Measurements from ENCODE around the gene MUC5AC.

MUC5AC gene

GRCh38 chr11:1232883-1233321, 75.1 kb downstream of the MUC5AC start:
- ChIA-PET POLR2A (no interaction called here), CTCF (no interaction called here)
- H3K4me3 ChIP-seq (ENCODE audit: low read depth, low read length) = no peak overlapping the region
- no peak for DNase-seq (ENCODE audit: low read depth, low spot score)
- no peak for TF ChIP-seq CTCF (IDR thresholded peaks at IDR 0.05; ENCODE audit: insufficient read depth, low read length, missing control alignments)

GRCh38 chr11:1233351-1234053, 75.7 kb downstream of the MUC5AC start:
- TF ChIP-seq CTCF (IDR thresholded peaks at IDR 0.05; ENCODE audit: insufficient read depth, low read length, missing control alignments) = no peak
- ChIA-PET POLR2A (no interaction called here), CTCF (no interaction called here)
- no peak overlapping the region for H3K4me3 ChIP-seq (ENCODE audit: low read depth, low read length)
- DNase-seq (ENCODE audit: low read depth, low spot score) = no peak

GRCh38 chr11:1234054-1234720, 76.4 kb downstream of the MUC5AC start:
- DNase-seq (ENCODE audit: low read depth, low spot score) = no peak
- TF ChIP-seq CTCF (IDR thresholded peaks at IDR 0.05; ENCODE audit: insufficient read depth, low read length, missing control alignments) = no peak
- POLR2A ChIA-PET = no interaction called here
- H3K4me3 ChIP-seq (ENCODE audit: low read depth, low read length) = no peak overlapping the region
- CTCF ChIA-PET = no interaction called here

DNA sequence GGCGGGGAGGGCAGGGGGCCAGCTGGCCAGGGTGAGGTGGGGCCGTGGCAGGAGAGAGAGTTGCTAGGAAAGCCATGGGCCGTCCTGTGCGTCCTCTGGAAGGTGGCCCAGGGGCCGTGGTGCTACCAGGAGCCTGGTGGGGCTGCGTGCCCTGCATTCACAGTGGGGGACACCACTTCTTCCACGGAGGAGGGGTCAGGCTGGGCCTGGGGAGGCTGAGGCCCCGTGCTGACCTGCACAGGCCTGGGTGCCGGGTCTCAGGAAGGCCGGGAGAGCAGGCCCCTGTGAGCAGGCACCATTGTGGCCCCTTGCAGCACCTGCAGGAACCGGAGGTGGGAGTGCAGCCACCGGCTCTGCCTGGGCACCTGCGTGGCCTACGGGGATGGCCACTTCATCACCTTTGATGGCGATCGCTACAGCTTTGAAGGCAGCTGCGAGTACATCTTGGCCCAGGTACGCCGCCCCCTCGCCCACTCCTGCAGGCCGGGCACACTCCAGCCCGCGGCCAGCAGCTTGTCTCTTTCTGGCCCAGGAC, 77.1 kb downstream of the MUC5AC start:
- ChIA-PET CTCF (interaction anchor here (1.0 kb wide), 1 partner anchor 33 kb away, joined by 3 read pairs; no protein-coding TSS in a partner anchor), POLR2A (no interaction called here)
- no peak overlapping the region for H3K4me3 ChIP-seq (ENCODE audit: low read depth, low read length)
- TF ChIP-seq CTCF (IDR thresholded peaks at IDR 0.05; ENCODE audit: insufficient read depth, low read length, missing control alignments) = no peak
- no peak for DNase-seq (ENCODE audit: low read depth, low spot score)

GRCh38 chr11:1235306-1235900, 77.7 kb downstream of the MUC5AC start:
- no peak for DNase-seq (ENCODE audit: low read depth, low spot score)
- no peak overlapping the region for H3K4me3 ChIP-seq (ENCODE audit: low read depth, low read length)
- CTCF ChIA-PET = interaction anchor here (1.0 kb wide), 1 partner anchor 33 kb away, joined by 3 read pairs; no protein-coding TSS in a partner anchor
- POLR2A ChIA-PET = interaction anchor here (0.6 kb wide), 1 partner anchor 357 kb away, joined by 3 read pairs; no protein-coding TSS in a partner anchor
- no peak for TF ChIP-seq CTCF (IDR thresholded peaks at IDR 0.05; ENCODE audit: insufficient read depth, low read length, missing control alignments)

DNA sequence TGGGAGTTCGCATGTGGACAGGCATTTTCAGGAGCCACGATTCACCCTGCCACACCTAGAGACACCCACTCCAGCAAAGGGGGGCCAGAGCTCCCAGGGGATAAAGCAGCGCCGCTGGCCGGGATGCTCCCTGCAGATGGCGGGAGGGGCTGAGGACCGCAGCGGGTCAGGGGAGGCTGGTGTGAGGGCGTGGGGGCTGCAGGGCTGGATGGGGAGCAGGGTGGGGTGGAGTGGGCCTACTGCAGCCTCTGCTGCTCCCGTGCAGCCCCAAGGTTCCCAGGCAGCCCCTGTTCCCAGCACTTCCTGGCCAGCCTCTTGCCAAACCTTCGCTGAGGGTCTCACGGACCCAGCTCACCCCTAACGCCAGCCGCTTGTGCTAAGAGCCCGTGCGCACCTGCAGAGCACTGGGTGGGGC, 78.2 kb downstream of the MUC5AC start:
- DNase-seq (ENCODE audit: low read depth, low spot score) = no peak
- H3K4me3 ChIP-seq (ENCODE audit: low read depth, low read length) = no peak overlapping the region
- CTCF ChIA-PET = no interaction called here
- POLR2A ChIA-PET = interaction anchor here (0.6 kb wide), 1 partner anchor 357 kb away, joined by 3 read pairs; no protein-coding TSS in a partner anchor
- no peak for TF ChIP-seq CTCF (IDR thresholded peaks at IDR 0.05; ENCODE audit: insufficient read depth, low read length, missing control alignments)

Data from AG04449 (cell line).